ENCODE results near the gene ASB17.
"Not testable (repeated sequence)": the region's sequence is repeated elsewhere in the genome, so short reads cannot be mapped to it uniquely, and the experiment has no call there.

Gene ASB17

GRCh38 chr1:75932304-75932703 is at the start of gene ASB17:
Gene ASB17 (minus strand): TSS chr1:75932404. CDS start chr1:75932291, 113 bp downstream.
- DNase-seq (ENCODE audit: low spot score): no peak

GRCh38 chr1:75980972-75981897 is 49.0 kb upstream of the ASB17 start:
- DNase-seq (ENCODE audit: low spot score): no peak

DNA sequence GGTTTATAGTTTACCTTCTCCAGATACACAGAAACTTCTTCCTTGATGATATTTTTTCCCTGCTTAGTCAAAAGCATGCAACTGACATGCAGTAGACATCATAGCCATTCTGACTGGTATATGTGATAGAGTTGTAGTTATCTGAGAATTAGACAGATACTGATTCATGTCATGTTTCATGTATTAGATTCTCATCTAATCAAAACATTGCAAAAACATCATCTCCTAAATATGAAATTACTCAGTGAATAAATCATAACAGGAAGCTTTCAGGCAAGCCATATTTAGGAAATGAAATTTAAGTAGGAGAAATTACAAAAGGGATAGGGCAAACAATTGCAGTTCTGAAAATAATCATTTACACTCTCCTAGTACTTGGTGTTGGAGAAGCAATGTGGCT is 38.4 kb upstream of the ASB17 start:
- no peak for DNase-seq (ENCODE audit: low spot score)

GRCh38 chr1:75969550-75969949 is 37.3 kb upstream of the ASB17 start:
- no peak for DNase-seq (ENCODE audit: low spot score)

DNA sequence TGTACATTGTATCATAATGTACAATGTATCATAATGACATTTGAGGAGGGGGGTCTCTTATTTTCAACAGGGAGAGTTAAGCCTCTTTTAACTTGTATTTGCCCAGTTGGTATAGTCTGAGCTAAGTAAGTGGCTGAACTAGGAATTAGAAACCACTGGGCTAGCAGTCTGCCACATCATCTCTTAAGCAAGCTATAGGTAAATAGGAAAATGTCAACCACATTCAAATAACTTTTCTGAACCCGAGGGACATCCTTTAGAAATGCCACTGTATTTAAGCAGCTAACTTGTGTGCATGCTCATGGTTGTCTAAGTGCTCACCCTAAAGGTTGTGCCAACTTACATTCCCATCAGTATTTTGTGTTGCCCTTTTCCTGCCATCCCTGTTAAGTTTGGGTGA is 35.5 kb upstream of the ASB17 start:
- no peak for DNase-seq (ENCODE audit: low spot score)

DNA sequence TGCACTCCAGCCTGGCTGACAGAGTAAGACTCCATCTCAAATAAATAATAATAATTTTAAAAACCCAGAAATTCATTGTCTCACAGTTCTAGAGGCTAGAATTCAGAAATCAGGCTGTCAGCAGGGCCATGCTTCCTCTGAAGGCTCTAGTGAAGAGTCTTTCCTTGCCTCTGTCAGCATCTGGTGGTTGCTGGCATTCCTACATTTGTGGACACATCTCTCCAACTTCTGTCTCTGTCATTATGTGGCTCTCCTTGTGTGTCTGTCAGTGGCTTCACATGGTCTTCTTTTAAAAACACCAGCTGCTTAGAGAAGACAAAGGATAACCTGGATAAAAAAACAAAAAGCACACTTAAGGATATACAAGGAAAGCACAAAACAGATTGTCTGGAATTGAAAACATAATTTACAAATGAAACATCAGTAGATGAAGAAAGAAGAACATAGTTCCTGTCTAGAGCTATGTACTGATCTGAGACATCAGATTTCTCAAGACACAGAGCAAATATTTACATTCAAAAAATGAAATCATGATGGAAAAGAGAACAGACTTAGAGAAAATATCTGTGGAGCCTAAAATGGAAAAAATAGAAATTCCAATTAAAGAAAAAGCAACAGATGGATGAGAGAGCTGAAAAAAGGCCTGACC is 32.7 kb upstream of the ASB17 start:
- DNase-seq (ENCODE audit: low spot score): no peak

DNA sequence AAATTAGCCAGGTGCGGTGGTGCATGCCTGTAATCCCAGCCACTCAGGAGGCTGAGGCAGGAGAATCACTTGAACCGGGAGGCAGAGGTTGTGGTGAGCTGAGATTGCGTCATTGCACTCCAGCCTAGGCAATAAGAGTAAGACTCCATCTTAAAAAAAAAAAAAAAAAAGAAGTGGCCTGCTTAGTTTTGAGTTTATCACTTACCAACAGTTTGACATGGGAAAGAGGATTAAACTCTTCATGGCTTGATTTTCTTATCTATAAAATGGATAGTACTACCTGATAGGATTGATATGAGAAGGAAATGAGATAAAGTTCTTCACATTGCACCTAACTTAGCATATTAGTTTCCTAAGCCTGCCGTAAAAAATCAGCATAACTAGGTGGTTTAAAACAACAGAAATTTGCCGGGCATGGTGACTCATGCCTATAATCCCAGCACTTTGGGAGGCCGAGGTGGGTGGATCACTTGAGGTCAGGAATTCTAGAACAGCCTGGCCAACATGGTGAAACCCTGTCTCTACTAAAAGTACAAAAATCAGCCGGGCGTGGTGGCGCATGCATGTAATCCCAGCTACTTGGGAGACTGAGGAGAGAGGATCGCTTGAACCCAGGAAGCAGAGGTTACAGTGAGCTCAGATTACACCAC is 32.0 kb upstream of the ASB17 start:
- DNase-seq (ENCODE audit: low spot score): not testable (repeated sequence)

- DNase-seq (ENCODE audit: low spot score): no peak
Observed at GRCh38 chr1:75954586-75954985, 22.4 kb upstream of the ASB17 start.

DNA sequence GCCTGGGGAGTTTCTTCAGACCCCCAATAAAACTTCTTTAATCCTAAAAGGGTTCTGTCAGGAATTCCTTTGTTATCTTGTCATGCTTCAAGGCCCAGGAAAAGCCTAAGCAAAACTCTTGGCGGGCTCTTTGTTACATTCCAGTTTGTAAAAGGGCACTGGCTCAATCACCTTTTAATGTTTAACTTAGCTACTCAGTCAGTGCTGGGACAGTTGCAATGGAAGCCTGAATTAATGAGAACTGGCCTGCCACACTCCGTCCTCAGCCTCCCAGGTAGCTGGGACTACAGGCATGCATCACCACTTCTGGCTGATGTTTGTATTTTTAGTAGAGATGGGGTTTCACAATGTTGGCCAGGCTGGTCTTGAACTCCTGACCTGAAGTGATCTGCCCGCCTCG is 21.3 kb upstream of the ASB17 start:
- no peak for DNase-seq (ENCODE audit: low spot score)

DNA sequence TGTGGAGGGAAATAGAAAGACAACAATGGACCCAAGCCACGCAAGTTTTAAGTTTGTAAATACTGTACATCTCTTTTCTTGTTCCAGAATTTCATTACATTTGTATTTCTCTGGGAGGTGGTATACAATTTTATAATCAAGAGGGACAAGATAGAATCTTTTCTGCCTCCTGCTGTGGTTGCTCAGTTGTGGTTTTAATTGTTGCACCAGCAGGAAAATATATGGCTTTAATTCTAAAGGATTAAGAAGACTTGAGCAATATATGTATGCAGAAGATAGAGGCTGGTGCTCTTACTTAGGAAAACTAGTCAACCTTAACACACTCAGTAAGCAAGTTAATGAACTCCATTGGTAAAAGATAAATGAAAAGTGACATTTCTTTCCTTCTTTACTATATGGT is 19.8 kb upstream of the ASB17 start:
- DNase-seq (ENCODE audit: low spot score): no peak

DNA sequence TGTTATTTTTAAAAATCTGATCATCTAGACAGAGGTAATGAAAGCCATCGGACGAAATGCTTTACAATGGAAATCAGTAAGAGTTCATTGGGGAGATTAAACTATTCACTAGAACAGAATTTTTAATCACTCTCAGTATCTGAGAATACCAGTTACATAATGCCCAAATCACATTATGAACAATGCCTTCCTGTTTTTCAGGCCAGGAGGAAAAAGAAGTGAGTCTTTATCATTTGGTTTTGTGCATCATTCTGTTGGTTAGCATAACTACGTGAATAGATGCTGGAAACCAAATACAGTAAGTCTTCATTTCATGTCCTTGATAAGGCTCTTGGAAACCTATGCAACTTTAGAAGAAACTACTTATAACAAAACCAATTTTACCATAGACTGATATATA is 18.0 kb upstream of the ASB17 start:
- no peak for DNase-seq (ENCODE audit: low spot score)

DNA sequence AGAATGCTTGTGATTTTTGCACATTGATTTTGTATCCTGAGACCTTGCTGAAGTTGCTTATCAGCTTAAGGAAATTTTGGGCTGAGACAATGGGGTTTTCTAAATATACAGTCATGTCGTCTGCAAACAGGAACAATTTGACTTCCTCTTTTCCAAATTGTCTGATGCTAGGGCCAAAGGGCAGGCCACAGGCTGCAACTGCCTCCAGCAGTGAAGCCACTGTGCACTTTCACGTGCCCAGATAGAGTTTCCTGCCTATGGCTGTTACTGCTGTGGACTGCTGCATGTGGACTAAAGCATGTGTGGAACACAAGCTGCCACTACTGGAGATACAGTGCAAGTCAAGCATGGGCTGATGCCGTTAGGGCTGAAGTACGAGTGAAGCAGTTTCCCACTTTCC is 10.8 kb upstream of the ASB17 start:
- DNase-seq (ENCODE audit: low spot score): not testable (repeated sequence)

- DNase-seq (ENCODE audit: low spot score): no peak
Observed at GRCh38 chr1:75937034-75937433, 4.8 kb upstream of the ASB17 start.

GRCh38 chr1:75922698-75923097 is 9.5 kb downstream of the ASB17 start:
- no peak for DNase-seq (ENCODE audit: low spot score)

- no peak for DNase-seq (ENCODE audit: low spot score)
Observed at GRCh38 chr1:75916834-75917233, 15.4 kb downstream of the ASB17 start.

DNA sequence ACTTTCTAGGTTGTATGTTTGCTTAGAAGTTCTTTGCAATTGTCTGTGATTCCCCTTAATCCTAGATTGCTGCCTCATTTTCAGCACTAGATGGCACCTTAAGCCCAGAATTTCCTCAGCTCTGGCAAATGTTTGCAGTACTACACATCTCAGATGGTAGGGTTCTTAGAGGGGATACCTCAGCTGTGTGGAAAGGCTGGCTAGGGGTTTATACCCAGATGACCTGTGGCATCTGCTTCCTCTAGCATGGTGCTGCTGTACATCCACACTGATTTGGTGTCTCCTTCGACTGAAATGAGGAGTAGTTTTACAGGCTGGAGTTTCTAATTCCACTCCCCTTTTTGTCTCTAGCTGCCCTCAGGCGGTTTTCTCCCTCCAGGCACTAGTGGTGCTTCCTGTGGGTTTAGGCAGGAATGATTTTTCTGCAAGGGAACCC is 23.5 kb downstream of the ASB17 start:
- DNase-seq (ENCODE audit: low spot score): no peak

DNA sequence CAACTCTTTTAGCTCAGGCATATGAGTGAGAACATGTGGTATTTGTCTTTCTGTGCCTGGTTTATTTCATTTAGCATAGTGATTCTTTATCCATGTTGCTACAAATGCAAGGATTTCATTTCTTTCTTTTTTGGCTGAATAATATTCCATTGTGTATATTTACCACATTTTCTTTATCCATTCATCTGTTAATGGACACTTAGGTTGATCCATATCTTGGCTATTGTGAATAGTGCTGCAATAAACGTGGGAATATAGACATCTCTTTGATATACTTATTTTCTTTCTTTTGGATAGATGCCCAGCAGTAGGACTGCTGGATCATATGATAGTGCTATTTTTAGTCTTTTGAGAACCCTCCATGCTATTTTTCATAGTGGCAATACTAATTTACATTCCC is 30.8 kb downstream of the ASB17 start:
- no peak for DNase-seq (ENCODE audit: low spot score)

DNA sequence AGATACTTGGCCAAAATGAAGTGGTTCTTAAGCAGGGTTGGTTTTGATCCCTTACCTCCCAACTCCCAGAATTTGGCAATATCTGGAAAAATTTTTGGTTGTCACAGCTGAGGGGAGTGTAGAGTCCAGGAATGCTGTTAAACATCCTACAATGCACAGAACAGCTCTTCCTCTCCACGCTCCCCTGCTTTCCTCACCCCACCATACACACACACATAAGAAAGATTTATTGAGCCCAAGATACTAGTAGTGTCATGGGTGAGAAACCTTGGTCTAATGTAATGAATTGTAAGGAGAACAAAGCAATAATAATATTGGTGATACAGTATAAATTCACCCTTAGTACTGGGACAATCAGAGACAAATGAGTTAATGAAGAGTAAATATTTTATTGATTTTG is 47.8 kb downstream of the ASB17 start:
- no peak for DNase-seq (ENCODE audit: low spot score)

DNA sequence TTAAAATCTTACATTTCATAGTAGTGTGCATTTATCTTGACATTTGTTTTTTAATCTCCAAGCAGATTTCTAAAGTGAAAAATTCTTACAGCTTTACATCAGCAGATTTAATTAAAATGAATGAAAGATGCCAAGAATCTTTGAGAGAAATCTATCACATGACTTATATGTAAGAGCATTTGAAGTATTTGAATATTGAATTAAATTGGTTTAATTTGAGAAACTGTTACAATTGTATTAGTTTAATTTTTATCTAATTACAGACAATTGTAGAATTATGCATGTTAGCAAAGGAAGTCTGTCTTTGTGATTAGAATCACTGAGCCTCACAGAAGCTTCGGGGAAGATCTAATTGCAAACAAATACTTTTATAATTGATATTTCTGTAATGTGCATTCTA is 52.2 kb downstream of the ASB17 start:
- no peak for DNase-seq (ENCODE audit: low spot score)

DNA sequence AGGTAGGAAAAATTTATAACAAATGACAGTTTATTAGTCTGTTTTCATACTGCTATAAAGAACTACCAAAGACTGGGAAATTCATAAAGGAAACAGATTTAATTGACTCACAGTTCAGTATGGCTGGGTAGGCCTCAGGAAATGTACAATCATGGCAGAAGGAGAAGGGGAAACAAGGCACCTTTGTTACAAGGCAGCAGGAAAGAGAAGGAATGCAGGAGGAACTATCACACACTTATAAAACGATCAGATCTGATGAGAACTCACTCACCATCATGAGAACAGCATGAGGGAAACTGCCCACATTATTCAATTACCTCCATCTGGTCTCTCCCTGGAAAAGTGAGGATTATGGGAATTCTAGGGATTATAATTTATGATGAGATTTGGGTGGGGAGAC is 61.3 kb downstream of the ASB17 start:
- no peak for DNase-seq (ENCODE audit: low spot score)
